GM21529 (cell line): ENCODE results near the gene NUCKS1.

ENCODE experiments used
- ATAC-seq: cut with Tn5 transposase; IDR thresholded peaks from one replicate; pipeline ENCODE4 v1.9.1; 2021; ENCODE audit not compliant: unreplicated experiment

The NUCKS1 gene

DNA sequence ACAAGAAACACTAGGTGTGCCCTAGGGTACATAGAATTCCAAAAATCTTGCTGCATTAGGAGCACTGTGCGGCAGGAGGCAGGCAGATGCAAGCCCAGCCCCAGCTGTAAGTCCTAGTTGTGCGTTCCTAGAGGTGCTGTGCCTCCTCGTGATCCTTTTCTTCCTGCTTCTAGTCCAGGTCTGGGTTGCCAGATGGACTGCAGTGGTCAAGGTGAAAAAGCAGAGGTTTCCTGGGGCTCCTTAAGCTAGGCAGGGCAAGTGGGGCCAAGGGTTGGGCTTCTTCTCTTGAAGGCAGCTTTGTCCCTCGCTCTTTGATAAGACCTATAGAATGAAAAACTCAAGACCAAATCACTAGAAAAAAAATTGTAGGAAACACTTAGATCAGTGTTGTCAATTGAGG lies 48.1 kb downstream of the NUCKS1 start:
- no peak for ATAC-seq

DNA sequence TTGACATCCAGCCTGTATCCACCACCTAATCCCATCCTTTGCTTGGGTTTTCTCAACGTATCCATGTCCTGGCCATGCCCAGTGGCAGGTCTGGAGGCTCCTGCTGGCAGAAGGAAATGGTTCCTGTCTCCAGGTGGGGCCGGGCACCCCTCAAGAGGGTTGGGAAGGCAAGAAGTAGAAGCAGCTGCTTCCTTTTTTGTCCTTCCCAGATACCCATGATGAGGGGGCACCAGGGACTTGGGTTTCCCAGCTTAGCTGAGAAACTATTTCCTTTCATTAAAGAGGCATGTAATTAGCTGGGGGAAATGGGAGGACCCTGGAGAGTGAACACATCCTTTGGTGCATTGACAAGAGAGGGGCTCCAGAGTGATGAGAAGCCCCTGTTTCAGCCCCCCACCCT lies 48.6 kb downstream of the NUCKS1 start:
- ATAC-seq = no peak

DNA sequence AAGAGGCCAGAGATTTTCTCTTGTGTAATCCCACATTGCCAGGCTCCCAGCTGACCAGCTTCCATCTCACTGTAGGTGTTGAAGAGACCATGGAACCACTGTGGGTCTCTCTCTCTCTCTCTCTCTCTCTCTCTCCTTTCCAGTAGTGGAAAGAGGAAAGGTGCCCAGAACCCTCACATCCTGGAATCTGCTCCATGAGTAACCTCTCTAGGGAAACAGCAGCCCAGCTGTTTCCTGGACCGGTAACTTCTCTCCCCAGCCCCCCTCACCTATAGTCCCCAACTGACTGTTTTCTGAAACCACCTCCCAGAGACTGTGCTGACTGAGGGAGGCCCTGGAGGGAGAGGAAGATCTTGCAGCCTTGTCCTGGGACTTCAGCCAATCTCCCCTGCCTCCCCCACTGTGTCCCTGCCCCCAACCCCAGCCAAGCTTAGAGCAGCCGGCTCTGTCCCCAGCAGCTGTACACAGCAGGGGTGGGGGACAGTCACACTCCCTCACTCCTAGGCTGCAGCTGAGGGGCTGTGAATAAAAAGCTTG lies 49.0 kb downstream of the NUCKS1 start:
- ATAC-seq = no peak

DNA sequence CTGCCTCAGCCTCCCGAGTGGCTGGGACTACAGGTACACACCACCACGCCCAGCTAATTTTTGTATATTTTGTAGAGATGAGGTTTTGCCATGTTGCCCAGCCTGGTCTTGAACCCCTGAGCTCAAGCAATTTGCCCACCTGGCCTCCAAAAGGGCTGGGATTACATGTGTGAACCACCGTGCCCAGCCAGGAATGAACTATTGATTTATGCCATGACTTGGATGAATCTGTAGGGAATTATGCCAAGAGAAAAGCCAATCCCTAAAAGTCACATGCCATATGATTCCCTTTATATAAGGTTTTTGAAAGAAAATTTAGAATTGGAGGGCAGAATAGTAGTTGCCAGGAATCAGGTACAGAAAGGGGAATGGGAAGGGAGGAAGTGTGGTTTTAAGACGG lies 50.6 kb downstream of the NUCKS1 start:
- no peak for ATAC-seq

DNA sequence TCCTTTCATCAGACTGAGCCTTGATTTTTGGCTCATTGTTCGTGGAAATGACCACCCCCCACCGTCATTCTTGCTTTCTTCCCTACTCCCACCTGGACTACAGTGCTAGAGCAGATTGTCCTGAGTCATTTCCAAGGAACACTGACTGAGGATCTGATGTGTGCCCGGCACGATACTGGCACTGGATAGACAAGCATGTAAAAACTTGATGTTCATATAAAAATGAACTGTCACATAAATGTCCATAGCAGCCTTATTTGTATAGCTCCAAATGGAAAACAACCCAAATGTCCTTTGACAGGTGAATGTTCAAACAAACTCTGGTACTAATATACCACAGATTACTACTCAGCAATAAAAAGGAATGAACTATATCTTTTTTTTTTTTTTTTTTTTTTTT lies 51.1 kb downstream of the NUCKS1 start:
- ATAC-seq = no peak

DNA sequence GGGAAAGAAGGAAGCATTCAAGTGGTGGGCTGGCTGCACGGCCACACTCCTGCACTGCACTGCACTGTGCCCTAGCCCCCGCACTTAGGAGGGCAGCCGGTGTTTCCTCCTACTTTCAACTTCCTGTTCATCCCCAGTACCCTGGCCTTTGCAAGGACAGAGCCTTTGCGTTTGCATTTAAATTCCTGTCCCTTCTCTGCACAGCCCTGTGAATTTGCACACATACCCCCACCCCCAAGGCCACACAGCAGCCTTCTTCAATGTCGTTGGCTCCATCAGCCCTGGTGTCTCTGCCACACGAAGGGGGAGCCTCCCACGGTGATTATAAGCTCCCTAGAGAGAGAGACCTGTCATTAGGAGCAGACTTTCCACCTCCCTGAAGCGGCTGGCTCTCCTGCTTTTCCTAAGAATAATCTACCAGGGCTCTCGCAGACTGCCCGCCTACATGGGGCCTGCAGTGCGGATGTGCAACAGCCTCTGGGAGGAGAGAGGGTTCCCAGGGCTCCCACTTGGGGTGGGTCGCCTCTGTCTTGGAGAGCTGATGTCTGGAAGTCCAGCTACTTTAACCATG lies 56.5 kb downstream of the NUCKS1 start:
- ATAC-seq = no peak

DNA sequence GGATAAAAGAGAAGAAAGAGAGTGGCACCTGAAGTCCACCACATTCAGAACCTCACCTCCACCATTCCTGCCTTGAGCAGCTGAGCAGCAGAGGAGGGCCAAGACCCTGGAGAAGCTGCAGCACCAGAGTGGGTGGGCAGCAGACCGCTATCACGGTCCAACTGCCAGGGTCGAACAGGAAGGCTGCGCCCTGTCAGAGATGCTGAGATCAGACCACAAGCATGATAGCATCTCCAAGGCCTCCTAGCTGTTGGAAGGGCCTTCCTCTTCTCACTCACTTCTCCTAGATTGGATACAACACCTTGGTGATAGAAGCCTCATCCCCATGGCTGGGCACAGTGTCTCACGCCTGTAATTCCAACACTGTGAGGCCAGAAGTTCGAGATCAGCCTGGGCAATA lies 57.6 kb downstream of the NUCKS1 start:
- ATAC-seq = no peak

DNA sequence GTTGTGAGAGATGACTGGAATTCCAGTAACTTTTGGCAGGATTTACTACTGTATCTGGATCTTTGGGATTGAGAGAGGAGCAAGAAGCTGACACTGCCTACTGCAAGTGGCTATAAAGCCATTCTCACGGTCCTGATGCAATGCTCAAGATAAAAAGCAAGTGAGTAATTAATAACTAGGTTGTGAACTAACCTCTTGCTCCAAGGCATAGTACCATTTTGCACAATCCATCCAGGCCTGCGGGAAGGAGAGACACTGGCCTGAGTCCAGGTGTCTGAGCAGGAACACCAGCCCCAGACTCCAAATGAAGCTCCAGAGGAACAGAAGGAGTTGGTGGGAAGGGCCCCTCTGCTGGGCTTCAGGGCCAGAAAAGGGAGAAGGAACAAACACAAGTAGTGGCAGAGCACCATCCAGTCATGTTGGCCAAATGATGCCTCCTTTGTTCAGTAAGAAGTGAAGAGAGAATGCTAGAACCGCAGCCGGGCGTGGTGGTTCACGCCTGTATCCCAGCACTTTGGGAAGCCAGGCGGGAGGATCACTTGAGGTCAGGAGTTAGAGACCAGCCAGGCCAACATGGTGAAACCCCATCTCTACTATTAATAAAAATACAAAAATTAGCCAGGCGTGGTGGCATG lies 59.7 kb downstream of the NUCKS1 start:
- no peak for ATAC-seq

DNA sequence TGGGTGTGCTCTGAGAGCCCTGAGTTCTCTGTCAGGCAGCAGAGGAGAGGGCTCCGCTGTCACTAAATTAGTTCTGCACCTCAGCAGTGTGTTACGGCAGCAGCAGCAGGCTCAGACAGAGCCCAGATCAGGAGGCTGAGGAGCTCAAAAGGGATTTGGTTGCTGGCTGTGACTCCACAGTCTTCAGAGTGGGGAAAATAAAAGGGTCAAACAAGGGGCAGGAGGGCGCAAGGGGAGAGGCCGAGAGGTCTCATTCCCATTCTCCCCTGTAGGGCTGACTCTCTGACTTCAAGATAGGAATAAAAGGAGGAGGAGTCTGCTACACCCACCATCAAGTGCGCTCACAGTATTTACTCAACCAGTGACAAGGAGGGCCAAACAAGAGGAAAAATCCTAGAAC lies 60.5 kb downstream of the NUCKS1 start:
- no peak for ATAC-seq

DNA sequence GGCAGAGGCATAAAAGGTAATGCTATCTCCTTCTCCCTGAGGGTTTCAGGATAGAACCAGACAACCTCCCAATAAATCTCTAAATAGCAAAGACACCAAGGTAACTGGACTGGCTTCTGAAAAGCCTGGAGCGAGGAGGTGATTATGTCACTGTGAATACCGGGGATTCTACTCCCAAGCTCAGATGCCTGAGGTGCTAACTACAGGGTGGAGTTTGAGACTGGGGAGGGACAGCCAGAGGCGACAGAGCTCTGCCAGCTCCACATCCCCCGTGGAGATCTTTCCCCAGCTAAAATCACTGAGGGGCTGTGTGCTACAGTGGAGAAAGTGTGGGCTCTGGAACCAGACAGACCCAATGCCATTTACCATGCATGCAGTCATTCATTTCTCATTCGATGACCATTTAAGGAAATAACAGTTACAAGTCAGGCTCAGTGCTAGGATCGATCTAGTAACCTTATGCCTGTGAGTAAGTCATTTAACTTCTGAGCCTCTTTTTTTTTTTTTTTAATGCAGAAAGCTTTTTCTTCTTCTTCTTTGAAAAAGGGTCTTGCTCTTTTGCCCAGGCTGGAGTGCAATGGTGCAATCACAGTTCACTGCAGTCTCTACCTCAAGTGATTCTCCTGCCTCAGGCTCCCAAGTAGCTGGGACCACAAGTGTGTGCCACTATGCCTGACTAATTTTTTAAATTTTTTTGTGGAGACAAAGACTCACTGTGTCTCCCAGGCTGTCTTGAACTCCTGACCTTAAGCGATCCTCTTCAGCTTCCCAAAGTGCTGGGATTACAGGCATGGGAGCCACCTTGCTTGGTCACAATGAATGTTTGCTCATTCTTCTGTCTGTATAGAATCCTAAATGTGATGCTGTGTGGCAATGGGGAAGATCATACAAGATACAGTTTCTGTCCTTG lies 61.6 kb downstream of the NUCKS1 start:
- no peak for ATAC-seq

DNA sequence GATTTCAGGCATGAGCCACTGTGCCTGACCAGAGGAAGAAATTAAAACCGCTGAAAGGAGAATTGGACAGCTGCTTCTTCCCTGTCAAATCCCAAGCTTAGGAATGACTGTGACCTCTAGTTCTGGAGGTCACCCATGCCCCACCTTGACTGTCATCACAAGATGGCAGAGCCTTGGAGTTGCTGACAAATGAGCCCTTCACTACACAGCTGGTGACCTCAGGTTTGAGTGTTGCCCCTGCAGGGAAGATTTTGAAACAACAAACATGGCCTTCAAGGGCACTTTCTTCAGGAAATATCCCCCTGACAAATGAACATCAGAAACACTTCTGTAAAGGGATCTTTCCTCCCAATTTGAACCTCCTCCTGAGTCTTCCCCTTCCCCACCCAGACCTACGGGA lies 62.7 kb downstream of the NUCKS1 start:
- ATAC-seq = no peak

DNA sequence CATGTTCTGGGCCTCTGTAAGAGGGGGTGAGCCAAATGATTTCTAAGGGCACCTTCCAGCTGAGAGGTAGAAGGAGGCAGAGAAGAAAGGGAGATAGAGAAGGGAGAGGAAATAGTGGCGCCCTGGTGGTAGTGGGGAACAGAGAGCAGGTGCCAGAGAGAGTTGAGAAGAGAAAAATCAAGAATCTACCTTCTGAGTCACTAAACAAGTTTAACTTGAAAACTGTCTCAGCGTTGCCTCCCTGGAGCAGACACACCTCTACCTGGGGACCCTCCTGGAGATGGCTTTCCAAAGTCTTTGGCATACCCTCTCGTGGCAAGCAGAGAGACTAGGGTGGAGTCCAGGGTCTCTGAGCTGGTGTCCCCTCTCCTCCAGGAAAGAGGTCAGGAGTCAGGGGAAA lies 68.6 kb downstream of the NUCKS1 start:
- ATAC-seq = no peak

DNA sequence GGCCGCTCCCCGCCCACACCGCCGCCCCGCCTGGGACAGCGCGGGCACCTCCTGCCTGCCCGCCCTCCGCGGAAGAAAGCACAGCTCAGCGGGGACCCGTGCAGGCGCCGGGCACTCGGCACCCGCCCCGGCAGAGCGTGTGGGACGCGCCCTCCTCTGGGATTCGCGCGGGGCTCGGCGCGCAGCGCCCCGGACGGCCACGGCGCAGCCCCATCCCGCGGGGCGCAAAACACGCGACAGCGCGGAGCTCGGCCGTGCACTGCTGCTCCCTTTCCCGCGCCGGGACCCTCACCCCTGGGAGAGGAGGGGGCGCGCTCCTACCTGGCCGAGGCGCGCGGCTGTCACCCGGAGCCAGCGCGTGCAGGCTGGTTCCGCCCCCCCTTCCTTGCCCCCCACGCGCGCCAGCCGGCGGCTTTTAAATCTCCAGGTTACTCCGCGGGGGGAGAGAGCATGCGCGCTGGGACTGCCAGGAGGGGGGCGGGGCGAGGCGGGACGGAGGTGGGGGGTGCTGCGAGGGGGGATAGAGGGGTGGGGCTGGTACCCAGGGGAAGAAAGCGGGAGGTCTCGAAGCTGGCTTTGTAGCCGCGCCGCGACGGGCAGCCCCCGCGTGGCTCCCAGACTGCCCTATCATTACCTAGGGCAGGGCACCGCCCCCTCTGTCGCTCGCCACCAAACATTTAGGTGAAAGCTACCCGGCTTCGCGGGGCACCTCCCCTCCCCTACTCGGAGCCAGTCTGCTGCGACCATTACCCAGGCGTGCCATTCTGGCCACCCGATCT lies 69.7 kb downstream of the NUCKS1 start, which contains the start of gene SLC45A3:
Gene SLC45A3 (minus strand): TSS at position 437 of the 779 bp plus-strand sequence. CDS start 15,853 bp downstream, outside the sequence.
- peak; percentile 59 for ATAC-seq

DNA sequence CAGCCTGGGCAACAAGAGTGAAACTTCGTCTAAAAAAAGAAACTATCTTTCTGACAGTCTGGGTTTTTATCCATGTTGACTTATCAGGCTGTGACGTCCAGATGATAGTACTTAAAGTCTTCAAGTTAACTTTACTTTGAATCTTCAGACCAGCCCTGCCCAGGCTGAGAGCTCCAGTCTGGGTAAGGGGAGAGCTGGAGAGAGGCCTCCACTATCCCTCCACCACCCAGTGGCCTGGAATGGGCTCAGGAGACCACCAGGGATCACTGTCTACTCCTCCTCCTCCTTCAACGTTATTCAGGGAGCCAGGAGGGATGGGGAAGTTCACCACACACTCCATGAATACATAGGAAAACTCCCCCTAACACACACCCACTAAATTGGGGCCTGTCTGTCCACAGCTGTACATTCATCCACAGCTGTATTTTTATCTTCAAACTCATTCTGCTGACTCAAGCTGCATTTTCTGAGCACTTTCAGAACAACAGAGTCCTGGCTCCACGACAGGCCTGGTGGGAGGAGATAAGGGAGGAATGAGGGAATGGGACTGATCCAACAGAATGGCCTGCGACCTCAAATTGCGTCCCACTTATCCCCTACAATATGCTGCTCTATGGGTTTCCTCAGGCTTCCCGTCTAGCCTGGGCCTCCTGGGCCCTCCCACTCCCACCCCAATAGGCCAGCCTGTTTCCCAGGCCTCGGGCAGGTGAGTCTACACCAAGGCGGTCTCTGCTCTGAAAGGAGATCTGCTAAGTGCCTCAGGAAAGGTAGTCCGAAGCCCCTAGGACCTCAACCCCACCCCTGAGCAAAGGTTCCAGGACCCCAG lies 71.5 kb downstream of the NUCKS1 start:
- no peak for ATAC-seq

DNA sequence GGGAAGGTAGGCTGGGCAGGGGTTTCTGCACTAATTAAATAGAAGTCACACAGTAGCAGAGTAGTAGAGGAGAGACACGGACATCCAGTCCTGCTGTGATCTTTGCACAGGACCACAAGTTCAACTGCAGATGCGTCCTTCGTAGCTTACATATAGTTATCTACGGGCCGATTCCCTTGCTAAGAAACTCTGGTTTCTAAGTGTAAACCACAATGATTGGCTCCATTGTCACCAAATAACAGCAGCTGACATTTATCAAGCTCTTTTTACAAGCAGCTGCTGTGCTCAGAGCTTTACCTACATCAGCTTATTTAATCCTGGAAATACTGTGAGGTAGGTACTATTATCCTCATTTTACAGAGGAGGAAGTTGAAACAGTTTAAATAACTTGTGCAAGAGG lies 72.8 kb downstream of the NUCKS1 start:
- no peak for ATAC-seq

DNA sequence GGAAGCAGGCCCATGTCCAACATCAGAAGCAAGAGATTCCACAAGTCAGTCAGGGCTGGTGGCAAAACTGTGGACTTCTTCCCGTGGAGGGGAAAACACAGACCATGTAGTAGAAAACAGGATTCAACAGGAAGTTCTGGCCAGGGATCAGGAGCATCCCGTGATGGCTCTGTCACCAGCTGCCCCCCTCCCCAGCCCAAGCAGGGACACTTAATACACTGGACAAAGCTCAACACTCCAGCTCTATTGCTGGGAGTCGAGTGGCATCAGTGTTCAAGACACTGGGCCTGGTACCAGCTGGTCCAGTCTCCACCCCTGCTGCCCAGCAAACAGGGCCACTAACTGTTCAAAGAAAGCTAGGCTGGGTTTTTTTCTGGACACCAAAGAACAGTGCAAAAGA lies 73.4 kb downstream of the NUCKS1 start:
- no peak for ATAC-seq

DNA sequence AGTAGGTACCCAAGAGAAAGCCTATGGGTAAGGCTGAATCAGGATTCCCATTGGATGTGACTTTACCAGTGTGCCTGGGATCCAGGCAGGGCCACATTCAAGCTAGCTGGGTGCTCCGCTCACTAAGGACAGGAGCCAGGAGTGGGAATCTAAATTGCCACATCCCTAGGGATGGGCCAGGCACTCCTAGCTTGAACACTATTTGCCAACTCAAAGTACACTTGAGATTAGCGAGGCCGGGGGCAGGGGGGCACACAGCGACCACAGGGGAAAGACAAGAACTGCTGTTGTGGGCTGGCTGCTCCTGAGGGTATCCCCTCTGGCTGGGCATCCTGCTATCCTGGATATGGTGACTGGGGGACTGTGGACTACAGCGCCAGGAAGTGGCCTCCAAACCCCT lies 74.0 kb downstream of the NUCKS1 start:
- ATAC-seq = no peak

DNA sequence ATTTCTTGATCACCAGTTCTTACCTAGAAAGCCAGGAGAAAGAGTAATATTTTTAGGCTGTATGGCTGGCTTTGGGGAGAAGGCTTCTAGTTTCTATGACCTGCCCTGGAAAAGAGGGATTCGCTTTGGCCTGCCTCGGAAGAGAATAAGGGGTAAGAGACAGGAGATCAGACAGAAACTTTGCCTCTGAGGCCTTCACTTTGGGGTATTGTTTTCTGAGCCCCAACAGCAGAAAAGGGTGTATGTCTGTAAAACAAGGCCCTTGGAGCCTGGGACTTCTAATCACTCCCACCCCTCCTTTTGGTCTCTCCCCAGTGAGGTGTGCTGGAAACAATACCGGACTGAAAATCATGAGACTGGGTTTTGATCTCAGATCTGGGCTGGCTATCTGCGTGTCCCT lies 74.7 kb downstream of the NUCKS1 start:
- ATAC-seq = no peak

DNA sequence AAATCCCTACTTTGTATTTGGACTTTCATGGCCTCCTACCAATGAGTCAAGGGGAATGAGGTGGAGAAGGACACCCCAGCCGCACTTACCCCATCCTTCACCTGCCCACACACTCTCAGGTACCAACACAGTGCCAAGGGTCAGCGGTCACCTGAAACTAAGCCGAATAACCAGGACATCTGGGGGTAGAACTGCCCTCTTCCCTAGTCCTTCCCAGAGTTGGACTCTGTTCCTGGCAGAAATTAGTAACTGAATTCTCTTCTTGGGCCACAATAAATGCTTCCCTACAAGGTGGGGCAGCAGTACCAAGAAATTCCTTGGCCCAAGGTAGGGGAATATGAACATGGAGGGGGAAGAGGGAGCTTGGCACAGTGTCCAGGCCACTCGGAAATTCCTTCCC lies 77.0 kb downstream of the NUCKS1 start:
- ATAC-seq = no peak

DNA sequence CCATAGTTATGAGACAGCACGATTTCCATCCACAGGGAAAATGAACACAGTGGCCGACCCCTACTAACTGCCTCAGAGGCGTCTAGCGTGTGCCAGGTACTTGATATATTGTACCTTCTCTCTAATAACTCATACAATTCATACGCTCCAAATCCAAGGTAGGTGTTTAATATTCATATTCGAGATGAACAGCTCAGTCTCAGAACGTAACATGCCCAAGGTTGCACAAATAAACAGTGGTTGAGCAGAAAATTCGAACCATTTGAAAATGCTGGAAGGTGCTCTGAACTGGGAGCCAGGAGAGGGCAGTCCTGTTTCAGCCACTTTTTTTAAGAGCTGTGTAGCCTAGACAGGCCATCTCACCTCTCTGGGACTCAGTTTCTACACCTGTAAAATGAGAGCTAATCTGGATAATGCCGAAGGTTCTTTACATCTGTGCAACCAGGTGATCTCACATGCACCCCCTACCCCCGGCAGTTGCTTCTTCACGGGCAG lies 77.5 kb downstream of the NUCKS1 start:
- ATAC-seq = no peak
